Globus pallidus (tissue), 1 donor: ENCODE results near the gene TPD52L1.

ENCODE experiments used
- DNase-seq: peaks from one replicate; pipeline ENCODE4 v3.0.0-alpha.2; 2015; ENCODE audit warnings: low spot score

The TPD52L1 gene

GRCh38 chr6:125175466-125176048, 22.0 kb downstream of the TPD52L1 start:
- DNase-seq, result no peak

GRCh38 chr6:125182237-125183008, 28.9 kb downstream of the TPD52L1 start:
- no peak for DNase-seq

- DNase-seq, result no peak
Measured at GRCh38 chr6:125183391-125183790, 29.8 kb downstream of the TPD52L1 start.

GRCh38 chr6:125188037-125188436, 34.5 kb downstream of the TPD52L1 start:
- no peak for DNase-seq

GRCh38 chr6:125188594-125189203, 35.1 kb downstream of the TPD52L1 start:
- DNase-seq, result no peak

GRCh38 chr6:125189494-125189893, 35.9 kb downstream of the TPD52L1 start:
- DNase-seq, result no peak

GRCh38 chr6:125190667-125191066, 37.1 kb downstream of the TPD52L1 start:
- DNase-seq, result no peak

- no peak for DNase-seq
Measured at GRCh38 chr6:125191916-125192609, 38.5 kb downstream of the TPD52L1 start.

- no peak for DNase-seq
Measured at GRCh38 chr6:125192610-125192930, 39.0 kb downstream of the TPD52L1 start.

GRCh38 chr6:125193208-125193607, 39.6 kb downstream of the TPD52L1 start:
- DNase-seq, result no peak

GRCh38 chr6:125194941-125195340, 41.4 kb downstream of the TPD52L1 start:
- DNase-seq, result no peak

GRCh38 chr6:125195526-125195925, 42.0 kb downstream of the TPD52L1 start:
- DNase-seq, result no peak

- no peak for DNase-seq
Measured at GRCh38 chr6:125196613-125197012, 43.0 kb downstream of the TPD52L1 start.

GRCh38 chr6:125197795-125198269, 44.3 kb downstream of the TPD52L1 start:
- DNase-seq, result no peak

- no peak for DNase-seq
Measured at GRCh38 chr6:125198398-125198937, 44.9 kb downstream of the TPD52L1 start.

- no peak for DNase-seq
Measured at GRCh38 chr6:125200941-125201340, 47.4 kb downstream of the TPD52L1 start.

GRCh38 chr6:125201961-125202729, 48.6 kb downstream of the TPD52L1 start:
- DNase-seq, result no peak

GRCh38 chr6:125203395-125203794, 49.8 kb downstream of the TPD52L1 start:
- no peak for DNase-seq

GRCh38 chr6:125205931-125206330, 52.4 kb downstream of the TPD52L1 start:
- no peak for DNase-seq

- no peak for DNase-seq
Measured at GRCh38 chr6:125206389-125206788, 52.8 kb downstream of the TPD52L1 start.

- no peak for DNase-seq
Measured at GRCh38 chr6:125207956-125208355, 54.4 kb downstream of the TPD52L1 start.
